ENCODE results near the gene SESN3.
"Not testable (repeated sequence)": the region's sequence is repeated elsewhere in the genome, so short reads cannot be mapped to it uniquely, and the experiment has no call there.

Gene SESN3

GRCh38 chr11:95231127-95231880 is at the start of gene SESN3:
SESN3 (minus strand) TSS chr11:95231202; CDS start chr11:95230860, 342 bp downstream.
- H3K27me3 Mint-ChIP-seq: no peaks in the 10 kb centered on the region
- H3K36me3 Mint-ChIP-seq (ENCODE audit: insufficient read depth): peaks cover 7% of the 10 kb centered on the region
- ATAC-seq (replicated peaks; ENCODE audit: extremely low read depth, poor library complexity, severe bottlenecking): peak; percentile 93
- H3K4me1 Mint-ChIP-seq: peaks cover 15% of the 10 kb centered on the region
- H3K4me3 Mint-ChIP-seq: no peak within 1 kb of the TSS
- peak within 1 kb of the TSS; percentile 89 for H3K27ac Mint-ChIP-seq (ENCODE audit: low read depth)
- peak; percentile 95 to 98 for DNase-seq (ENCODE audit: low spot score in 2 of 2)
- H3K9me3 Mint-ChIP-seq: no peaks in the 10 kb centered on the region

GRCh38 chr11:95279921-95280868 is 49.2 kb upstream of the SESN3 start:
- DNase-seq (ENCODE audit: low spot score in 2 of 2): no peak
- Mint-ChIP-seq H3K4me1 (no peaks in the 10 kb centered on the region), H3K4me3 (no peak overlapping the region), H3K9me3 (no peaks in the 10 kb centered on the region), H3K27ac (ENCODE audit: low read depth) (no peak overlapping the region), H3K36me3 (ENCODE audit: insufficient read depth) (no peaks in the 10 kb centered on the region), H3K27me3 (peaks cover 39% of the 10 kb centered on the region)
- ATAC-seq (replicated peaks; ENCODE audit: extremely low read depth, poor library complexity, severe bottlenecking): no peak

GRCh38 chr11:95277868-95278267 is 46.9 kb upstream of the SESN3 start:
- no peak overlapping the region for H3K27ac Mint-ChIP-seq (ENCODE audit: low read depth)
- no peak overlapping the region for H3K4me3 Mint-ChIP-seq
- H3K36me3 Mint-ChIP-seq (ENCODE audit: insufficient read depth): no peaks in the 10 kb centered on the region
- no peaks in the 10 kb centered on the region for H3K4me1 Mint-ChIP-seq
- DNase-seq (ENCODE audit: low spot score in 2 of 2) (no peak), ATAC-seq (replicated peaks; ENCODE audit: extremely low read depth, poor library complexity, severe bottlenecking) (no peak)
- H3K27me3 Mint-ChIP-seq: peaks cover 48% of the 10 kb centered on the region
- H3K9me3 Mint-ChIP-seq: no peaks in the 10 kb centered on the region

GRCh38 chr11:95276139-95276538 is 45.1 kb upstream of the SESN3 start:
- Mint-ChIP-seq H3K9me3 (no peaks in the 10 kb centered on the region), H3K36me3 (ENCODE audit: insufficient read depth) (no peaks in the 10 kb centered on the region), H3K4me3 (no peak overlapping the region), H3K4me1 (no peaks in the 10 kb centered on the region), H3K27me3 (peaks cover 48% of the 10 kb centered on the region), H3K27ac (ENCODE audit: low read depth) (no peak overlapping the region)
- ATAC-seq (replicated peaks; ENCODE audit: extremely low read depth, poor library complexity, severe bottlenecking) (no peak), DNase-seq (ENCODE audit: low spot score in 2 of 2) (no peak)

GRCh38 chr11:95273618-95274017 is 42.6 kb upstream of the SESN3 start:
- H3K9me3 Mint-ChIP-seq; ATAC-seq (replicated peaks; ENCODE audit: extremely low read depth, poor library complexity, severe bottlenecking): not testable (repeated sequence)
- H3K27me3 Mint-ChIP-seq: peaks cover 27% of the 10 kb centered on the region

GRCh38 chr11:95269036-95269819 is 38.2 kb upstream of the SESN3 start:
- no peaks in the 10 kb centered on the region for H3K4me1 Mint-ChIP-seq
- no peaks in the 10 kb centered on the region for H3K9me3 Mint-ChIP-seq
- no peak overlapping the region for H3K4me3 Mint-ChIP-seq
- ATAC-seq (replicated peaks; ENCODE audit: extremely low read depth, poor library complexity, severe bottlenecking) (no peak), DNase-seq (ENCODE audit: low spot score in 2 of 2) (no peak)
- peaks cover 10% of the 10 kb centered on the region for H3K27me3 Mint-ChIP-seq
- no peak overlapping the region for H3K27ac Mint-ChIP-seq (ENCODE audit: low read depth)
- H3K36me3 Mint-ChIP-seq (ENCODE audit: insufficient read depth): no peaks in the 10 kb centered on the region

More at GRCh38 chr11:95273618-95274017, 42.6 kb upstream of the SESN3 start:
- H3K27ac Mint-ChIP-seq (ENCODE audit: low read depth); H3K36me3 Mint-ChIP-seq (ENCODE audit: insufficient read depth); H3K4me1 Mint-ChIP-seq; DNase-seq (ENCODE audit: low spot score in 2 of 2); H3K4me3 Mint-ChIP-seq: not testable (repeated sequence)

GRCh38 chr11:95268391-95268790 is 37.4 kb upstream of the SESN3 start:
- no peak overlapping the region for H3K4me3 Mint-ChIP-seq
- no peak overlapping the region for H3K27ac Mint-ChIP-seq (ENCODE audit: low read depth)
- peaks cover 5% of the 10 kb centered on the region for H3K4me1 Mint-ChIP-seq
- no peak for DNase-seq (ENCODE audit: low spot score in 2 of 2)
- no peaks in the 10 kb centered on the region for H3K9me3 Mint-ChIP-seq
- no peak for ATAC-seq (replicated peaks; ENCODE audit: extremely low read depth, poor library complexity, severe bottlenecking)
- H3K27me3 Mint-ChIP-seq: peaks cover 10% of the 10 kb centered on the region
- no peaks in the 10 kb centered on the region for H3K36me3 Mint-ChIP-seq (ENCODE audit: insufficient read depth)

GRCh38 chr11:95267601-95268213 is 36.7 kb upstream of the SESN3 start:
- peaks cover 10% of the 10 kb centered on the region for H3K27me3 Mint-ChIP-seq
- H3K4me3 Mint-ChIP-seq: no peak overlapping the region
- ATAC-seq (replicated peaks; ENCODE audit: extremely low read depth, poor library complexity, severe bottlenecking) (no peak), DNase-seq (ENCODE audit: low spot score in 2 of 2) (no peak)
- no peaks in the 10 kb centered on the region for H3K9me3 Mint-ChIP-seq
- peaks cover 8% of the 10 kb centered on the region for H3K4me1 Mint-ChIP-seq
- no peak overlapping the region for H3K27ac Mint-ChIP-seq (ENCODE audit: low read depth)
- no peaks in the 10 kb centered on the region for H3K36me3 Mint-ChIP-seq (ENCODE audit: insufficient read depth)

GRCh38 chr11:95266751-95267374 is 35.9 kb upstream of the SESN3 start:
- Mint-ChIP-seq H3K9me3 (no peaks in the 10 kb centered on the region), H3K36me3 (ENCODE audit: insufficient read depth) (no peaks in the 10 kb centered on the region), H3K4me3 (no peak overlapping the region), H3K4me1 (peaks cover 8% of the 10 kb centered on the region), H3K27me3 (peaks cover 10% of the 10 kb centered on the region), H3K27ac (ENCODE audit: low read depth) (no peak overlapping the region)
- ATAC-seq (replicated peaks; ENCODE audit: extremely low read depth, poor library complexity, severe bottlenecking) (no peak), DNase-seq (ENCODE audit: low spot score in 2 of 2) (no peak)

- H3K9me3 Mint-ChIP-seq: no peaks in the 10 kb centered on the region
- H3K4me1 Mint-ChIP-seq: peaks cover 8% of the 10 kb centered on the region
- DNase-seq (ENCODE audit: low spot score in 2 of 2): no peak
- H3K36me3 Mint-ChIP-seq (ENCODE audit: insufficient read depth): peaks cover 1% of the 10 kb centered on the region
- H3K27ac Mint-ChIP-seq (ENCODE audit: low read depth): no peak overlapping the region
- no peak overlapping the region for H3K4me3 Mint-ChIP-seq
- peaks cover 10% of the 10 kb centered on the region for H3K27me3 Mint-ChIP-seq
- ATAC-seq (replicated peaks; ENCODE audit: extremely low read depth, poor library complexity, severe bottlenecking): no peak
Observed at GRCh38 chr11:95264881-95265280, 33.9 kb upstream of the SESN3 start.

GRCh38 chr11:95262994-95263765 is 32.2 kb upstream of the SESN3 start:
- Mint-ChIP-seq H3K36me3 (ENCODE audit: insufficient read depth) (peaks cover 1% of the 10 kb centered on the region), H3K4me3 (no peak overlapping the region), H3K27ac (ENCODE audit: low read depth) (no peak overlapping the region), H3K9me3 (no peaks in the 10 kb centered on the region), H3K4me1 (peaks cover 8% of the 10 kb centered on the region), H3K27me3 (peaks cover 10% of the 10 kb centered on the region)
- ATAC-seq (replicated peaks; ENCODE audit: extremely low read depth, poor library complexity, severe bottlenecking) (no peak), DNase-seq (ENCODE audit: low spot score in 2 of 2) (no peak)
